ENCODE data around the gene HSD17B11.
A peak's percentile ranks its signal among the peaks of the same experiment; 100 is the strongest.
"Not testable (repeated sequence)": the region's sequence is repeated elsewhere in the genome, so short reads cannot be mapped to it uniquely, and the experiment has no call there.

HSD17B11 gene

DNA sequence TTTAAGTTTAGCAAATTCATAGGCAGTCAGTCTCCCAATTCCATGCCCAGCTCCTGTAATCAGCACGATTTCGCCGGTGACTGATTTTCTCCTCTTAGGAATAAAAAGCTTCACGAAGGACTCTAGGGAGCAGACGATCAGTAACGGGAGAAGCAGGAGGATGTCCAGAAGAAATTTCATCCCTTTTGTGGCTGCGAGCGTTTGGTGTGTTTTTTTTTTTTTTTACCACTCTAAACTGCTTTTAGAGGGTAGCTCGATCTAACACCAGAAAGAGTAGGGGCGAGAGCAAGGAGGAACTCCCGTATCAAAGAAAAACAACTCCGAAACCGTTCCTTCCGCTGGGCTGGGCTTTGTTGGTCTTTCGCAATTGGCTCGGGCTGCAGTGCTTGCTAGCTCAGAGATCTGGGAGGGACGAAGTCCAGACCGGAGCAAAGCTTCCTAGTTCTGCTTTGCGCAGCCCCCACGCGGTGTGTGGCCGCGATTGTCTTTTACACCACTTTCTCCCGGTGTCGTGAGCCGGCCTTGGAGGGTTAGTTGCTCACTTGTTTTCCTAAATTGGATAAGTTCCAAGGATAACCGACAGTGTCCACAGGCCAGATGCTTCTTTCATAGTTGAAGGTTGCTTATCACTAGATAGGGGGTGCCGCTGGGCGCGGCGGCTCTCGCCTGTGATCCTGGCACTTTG is at the start of gene HSD17B11:
HSD17B11 (minus strand) TSS at position 298 of the 685 bp plus-strand sequence; CDS start at position 180, 118 bp downstream.
- DNase-seq = peak; percentile 86

DNA sequence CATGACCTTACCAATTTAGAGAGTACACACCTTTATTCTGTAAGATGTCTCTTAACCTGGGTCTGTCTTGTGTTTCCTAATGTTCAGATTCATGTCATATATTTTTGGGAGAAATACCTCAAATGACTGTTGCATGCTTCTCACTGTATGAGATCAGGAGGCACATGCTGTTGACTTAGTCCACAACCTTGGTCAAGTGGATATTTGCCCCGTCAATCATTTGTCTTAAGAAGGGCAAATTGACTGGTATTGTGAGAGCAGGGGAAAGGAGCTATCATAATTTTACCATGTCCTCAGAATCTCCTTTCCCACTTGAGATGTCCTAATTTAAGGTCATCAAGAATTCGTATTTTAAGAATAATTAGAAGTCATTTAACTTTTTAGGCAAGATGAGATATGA is 42.4 kb upstream of the HSD17B11 start:
- DNase-seq = no peak

GRCh38 chr4:87430038-87430437 is 39.0 kb upstream of the HSD17B11 start:
- DNase-seq = no peak

GRCh38 chr4:87428979-87429378 is 38.0 kb upstream of the HSD17B11 start:
- DNase-seq = no peak

- DNase-seq = no peak
Observed at GRCh38 chr4:87427518-87427868, 36.5 kb upstream of the HSD17B11 start.

DNA sequence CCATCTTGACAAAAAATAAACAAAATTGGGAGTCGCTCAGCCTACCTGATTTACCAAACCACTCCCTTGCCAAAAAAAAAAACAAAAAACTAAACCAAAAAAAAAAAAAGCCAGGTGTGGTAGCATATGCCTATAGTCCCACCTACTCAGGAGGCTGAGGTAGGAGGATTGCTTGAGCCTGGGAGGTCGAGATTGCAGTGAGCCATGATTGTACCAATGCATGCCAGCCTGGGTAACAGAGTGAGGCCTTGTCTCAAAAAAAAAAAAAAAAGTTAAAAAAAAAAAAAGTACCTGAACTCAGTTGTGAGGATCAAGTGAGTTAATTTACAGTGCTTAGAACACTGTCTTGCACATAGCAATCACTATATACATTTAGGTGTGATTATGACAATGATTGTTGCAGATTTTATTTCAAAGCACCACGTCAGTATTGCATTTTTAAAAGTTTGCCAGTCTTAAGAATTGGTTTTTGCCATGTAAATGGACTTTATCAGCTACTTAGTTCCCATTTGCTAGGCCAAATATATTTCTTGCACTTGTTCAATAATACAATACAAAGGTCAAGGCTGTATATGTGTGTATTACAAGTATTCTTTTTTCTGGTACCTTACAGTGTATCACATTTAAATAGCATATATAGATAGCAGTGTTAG is 36.0 kb upstream of the HSD17B11 start:
- no peak for DNase-seq

GRCh38 chr4:87425711-87426110 is 34.7 kb upstream of the HSD17B11 start:
- DNase-seq = no peak

- DNase-seq = not testable (repeated sequence)
Observed at GRCh38 chr4:87424099-87424543, 33.1 kb upstream of the HSD17B11 start.

GRCh38 chr4:87423317-87424098 is 32.5 kb upstream of the HSD17B11 start:
- peak; percentile 45 for DNase-seq

DNA sequence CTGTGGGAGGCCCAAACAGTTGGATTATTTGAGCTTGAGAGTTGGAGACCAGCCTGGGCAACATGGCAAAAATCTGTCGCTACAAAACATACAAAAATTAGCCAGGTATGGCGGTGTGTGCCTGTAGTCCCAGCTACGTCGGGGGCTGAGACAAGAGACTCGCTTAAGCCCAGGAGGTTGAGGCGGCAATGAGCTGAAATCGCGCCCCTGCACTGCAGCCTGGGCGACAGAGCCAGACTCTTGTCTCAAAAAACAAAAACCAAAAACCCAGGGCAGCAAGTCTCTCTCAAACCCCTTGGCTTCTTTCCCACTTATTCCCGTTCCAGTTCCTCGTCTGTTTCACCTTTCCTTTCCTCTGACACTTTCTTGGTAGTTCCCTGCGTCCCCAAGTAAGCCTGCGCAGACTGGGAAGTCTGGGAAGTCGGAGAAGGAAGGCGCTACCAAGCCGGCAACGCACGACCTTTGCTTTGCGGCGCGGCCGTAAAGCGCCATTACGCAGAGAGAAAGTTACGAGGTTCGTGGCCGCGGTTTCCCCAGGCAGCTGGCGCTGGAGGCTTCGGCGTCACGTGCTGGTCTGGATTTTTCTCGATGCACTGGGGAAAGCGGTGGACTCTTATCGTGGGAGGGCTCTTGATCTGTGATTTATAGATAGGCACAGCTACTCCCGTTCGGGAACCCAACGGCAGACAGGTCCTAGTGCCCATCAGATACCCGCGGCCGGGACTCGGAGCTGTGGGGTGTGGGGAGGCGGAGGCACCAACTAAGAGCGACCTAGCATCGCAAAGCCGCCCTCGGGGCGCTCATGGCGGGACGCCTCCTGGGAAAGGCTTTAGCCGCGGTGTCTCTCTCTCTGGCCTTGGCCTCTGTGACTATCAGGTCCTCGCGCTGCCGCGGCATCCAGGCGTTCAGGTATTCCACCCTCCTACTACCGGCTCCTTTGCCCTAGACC is 31.4 kb upstream of the HSD17B11 start, which contains the start of gene NUDT9:
NUDT9 (plus strand) TSS at position 470 of the 949 bp plus-strand sequence; CDS start at position 803, 333 bp downstream.
- DNase-seq = peak; percentile 86

DNA sequence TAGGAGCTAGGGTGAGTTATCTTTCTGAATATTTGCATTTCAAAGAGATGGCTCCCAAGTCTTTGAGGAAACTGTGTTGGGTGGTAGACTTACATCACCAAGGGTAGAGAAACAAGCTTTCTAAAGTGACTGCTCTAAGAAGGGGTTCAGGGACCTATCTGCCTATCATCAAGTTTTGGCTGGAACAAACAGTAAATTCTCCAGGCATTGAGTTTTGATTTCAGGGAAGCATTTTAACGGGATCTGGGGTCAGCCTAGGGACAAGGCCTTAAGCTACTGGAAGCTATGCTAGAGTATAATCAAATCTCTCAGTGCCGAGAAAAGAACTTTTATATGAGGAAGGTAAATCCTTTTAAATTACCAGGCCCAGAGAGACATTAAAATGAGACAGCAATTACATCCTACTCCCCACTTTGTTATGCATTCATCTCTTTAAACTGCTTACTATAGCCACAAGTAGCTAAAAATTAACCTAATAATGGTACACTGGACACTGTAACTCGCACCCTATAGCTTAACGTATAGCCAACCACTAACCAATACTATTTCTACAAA is 29.4 kb upstream of the HSD17B11 start:
- DNase-seq = no peak

DNA sequence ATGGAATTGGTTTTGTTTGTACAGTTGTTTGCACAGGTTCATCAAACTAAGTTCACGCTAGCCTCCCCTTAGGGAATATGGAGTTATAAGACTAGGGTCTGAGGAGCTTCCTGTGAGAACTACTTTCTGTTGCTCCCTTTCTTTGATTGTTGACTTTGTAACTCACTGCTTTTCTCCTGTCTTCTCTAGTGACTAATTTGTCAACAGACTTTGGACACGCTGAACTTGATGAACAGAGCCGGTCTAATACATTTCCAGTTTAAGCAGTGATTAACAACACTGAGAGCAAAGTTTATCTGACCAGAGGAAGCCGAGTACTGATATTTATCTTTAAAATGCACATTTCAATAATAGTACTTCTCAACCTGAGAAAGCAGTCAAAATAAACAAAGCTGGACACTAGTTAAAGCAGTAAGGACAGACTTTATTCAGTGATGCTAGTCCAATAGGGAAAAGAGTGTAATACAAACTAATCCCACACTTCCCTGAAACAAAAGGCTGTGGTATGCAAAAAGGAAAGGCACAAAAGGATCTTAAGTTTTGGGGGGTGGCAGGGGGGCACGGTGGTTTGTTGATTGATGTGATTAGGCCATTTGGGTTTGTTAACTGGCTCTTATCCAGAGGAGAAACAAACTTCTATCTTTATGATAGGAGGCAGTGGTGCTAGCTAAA is 28.7 kb upstream of the HSD17B11 start:
- DNase-seq = no peak

DNA sequence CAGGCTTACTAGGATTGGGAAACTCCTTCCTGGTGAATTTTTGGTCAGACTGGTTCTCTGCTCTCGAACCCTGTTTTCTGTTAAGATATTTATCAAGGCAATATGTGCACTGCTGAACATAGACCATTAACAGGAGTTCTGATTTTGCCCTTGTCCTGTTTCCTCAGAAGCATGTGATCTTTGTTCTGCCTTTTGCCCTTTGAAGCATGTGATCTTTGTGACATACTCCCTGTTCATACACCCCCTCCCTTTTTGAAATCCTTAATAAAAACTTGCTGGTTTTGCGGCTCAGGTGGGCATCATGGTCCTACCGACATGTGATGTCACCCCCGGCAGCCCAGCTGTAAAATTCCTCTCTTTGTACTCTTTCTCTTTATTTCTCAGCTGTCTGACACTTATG is 27.4 kb upstream of the HSD17B11 start:
- not testable (repeated sequence) for DNase-seq

DNA sequence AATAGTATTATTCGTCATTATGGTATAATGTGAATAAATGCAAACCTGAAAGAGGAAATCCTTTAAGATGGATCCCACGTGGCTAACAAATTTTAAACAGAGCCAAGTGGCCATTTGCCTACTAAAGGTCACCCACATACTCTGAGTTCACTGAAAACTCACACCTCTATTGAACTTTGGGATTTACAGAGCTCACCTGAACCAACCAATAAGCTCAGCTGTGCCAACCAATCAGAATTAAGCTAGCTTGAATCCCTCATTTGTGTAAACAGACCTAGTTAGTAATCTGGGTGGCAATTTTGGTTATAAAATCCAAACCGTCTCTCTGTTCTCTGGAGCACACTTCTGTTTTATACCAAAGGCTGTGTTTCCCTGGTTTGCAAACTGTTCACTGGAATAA is 26.0 kb upstream of the HSD17B11 start:
- DNase-seq = no peak

DNA sequence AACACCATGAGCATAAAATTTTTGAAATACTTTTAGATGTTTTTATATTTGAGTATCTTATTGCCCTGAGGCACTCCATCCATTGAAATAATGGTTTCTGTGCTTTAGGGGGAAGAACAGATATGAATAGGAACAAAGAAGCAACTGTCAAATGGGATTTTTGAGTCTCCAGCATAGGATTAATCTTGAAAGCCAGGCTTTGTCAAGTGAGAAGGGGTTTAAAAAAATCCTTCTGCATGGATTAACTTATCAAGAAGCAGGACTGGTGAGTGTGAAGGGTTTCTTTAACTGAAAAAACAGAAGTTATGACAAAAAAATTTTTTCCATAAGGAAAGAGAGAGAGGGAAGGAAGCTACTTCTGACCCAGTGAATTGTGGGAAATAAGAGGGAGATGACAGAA is 23.8 kb upstream of the HSD17B11 start:
- no peak for DNase-seq

- DNase-seq = no peak
Observed at GRCh38 chr4:87410679-87411078, 19.7 kb upstream of the HSD17B11 start.

DNA sequence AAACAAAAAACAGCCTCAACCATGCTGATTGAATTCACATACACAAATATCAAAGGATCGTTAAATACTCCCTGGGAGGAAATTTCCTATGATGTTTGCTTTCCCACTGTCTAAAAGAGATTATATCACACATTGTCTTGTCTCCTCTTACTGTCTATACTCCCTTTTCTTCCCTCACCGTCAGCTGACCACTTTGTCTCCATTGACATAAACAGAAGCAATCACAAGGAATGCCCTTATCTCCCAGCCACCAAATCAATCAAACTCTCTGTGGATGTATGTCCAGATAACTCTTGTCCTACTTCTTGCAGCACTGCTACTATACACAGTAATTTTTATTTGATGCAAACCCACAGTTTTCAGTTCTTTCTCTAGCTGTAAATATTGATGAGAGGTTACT is 19.2 kb upstream of the HSD17B11 start:
- no peak for DNase-seq

DNA sequence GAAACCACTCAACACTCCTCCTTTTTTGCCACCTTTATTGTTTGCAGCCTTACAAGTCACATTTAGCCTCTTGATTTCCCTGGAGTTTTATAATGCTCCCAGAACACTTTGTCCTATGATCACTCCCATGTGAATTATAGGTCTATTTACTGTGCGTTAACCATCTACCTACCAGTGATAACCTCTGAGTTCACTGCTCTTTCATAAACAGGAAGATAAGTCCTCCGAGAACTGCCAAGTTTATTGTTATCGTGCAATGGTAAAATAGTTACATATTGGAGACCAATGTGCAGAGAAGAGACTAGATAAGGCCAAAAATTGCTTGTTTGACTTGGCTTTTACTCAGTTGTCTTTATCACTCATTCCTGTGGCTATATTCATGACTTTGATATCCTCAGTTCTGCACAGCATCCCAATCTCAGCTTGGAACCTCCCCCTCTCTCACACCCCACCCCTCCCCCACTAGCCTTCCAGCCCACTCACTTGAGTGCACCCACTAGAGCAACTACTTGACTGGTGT is 18.5 kb upstream of the HSD17B11 start:
- DNase-seq = no peak

DNA sequence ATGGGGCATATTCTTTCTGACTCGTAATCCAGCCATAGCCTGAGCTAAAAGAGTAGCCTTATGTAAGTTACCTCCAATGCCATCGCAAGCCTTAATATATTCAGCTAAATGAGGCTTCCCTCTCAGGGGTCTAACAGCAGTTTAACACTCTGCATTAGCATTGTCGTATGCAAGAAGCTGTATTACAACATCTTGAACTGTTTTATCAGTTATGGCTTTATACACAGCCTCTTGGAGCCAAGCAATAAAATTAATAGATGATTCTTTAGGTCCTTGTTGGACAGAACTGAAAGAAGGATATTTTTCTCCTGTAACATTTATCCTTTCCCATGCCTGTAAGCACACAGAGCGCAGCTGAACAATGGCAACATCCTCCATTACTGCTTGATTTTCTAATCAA is 15.9 kb upstream of the HSD17B11 start:
- not testable (repeated sequence) for DNase-seq

DNA sequence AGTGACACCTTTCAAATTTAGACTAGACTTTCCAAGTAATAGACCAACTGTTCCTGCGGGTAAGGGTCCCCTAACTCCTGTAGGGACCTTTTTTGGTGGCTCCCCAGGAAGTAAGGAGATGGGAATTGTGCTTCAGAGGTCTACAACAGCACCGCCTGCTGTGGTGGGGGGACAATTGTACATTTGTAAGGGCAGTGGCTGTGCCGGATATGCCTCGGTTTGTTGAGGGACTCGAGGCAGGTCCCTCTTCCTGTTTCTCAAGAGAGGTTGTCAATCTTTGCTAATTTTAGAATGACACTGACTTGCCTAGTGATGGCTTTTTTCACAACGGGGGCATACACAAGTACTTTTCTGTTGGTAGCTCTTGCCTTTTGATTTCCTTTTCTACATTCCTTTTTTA is 15.5 kb upstream of the HSD17B11 start:
- DNase-seq = no peak

- DNase-seq = no peak
Observed at GRCh38 chr4:87405211-87405820, 14.3 kb upstream of the HSD17B11 start.
